B cell (primary cell): ENCODE results near the gene EXOC3. TPM values are rescaled to one million over a fixed set of nuclear protein-coding genes. Genes with fewer than 3 reads are reported as not detected.

Experiments used
- ATAC-seq: fragments of 200-7000 bp; cut with Tn5 transposase; one replicate; pipeline ENCODE4 v1.10.0; 2021; ENCODE audit warnings: low read depth, mild to moderate bottlenecking, moderate number of reproducible peaks, moderate library complexity
- CTCF ChIA-PET: fragments of 350-600 bp; sonication (Branson Sonifier 250); formaldehyde crosslinking; loops from one replicate; lab custom pipeline; 2021; ENCODE audit warnings: antibody characterized with exemption, inconsistent platforms; lab: Charles Lee
- POLR2A ChIA-PET: fragments of 350-600 bp; sonication (Branson Sonifier 250); formaldehyde crosslinking; loops from one replicate; lab custom pipeline; 2021; ENCODE audit warnings: antibody characterized with exemption; lab: Charles Lee
- DNase-seq: peaks from one replicate; pipeline ENCODE4 v3.0.0; 2013
- H2AFZ ChIP-seq: 2 replicates; pipeline ENCODE4 v1.6.1; 2012; ENCODE audit warnings: mild to moderate bottlenecking, low read depth, low read length; ENCODE audit not compliant: insufficient read depth, poor library complexity, severe bottlenecking
- H3K27ac ChIP-seq, 2 donors: 1 replicate in 1 of 2; 2 replicates in 1 of 2; pipeline ENCODE4 v1.5.1; 2012 to 2013; ENCODE audit warnings: low read length in 2 of 2, mild to moderate bottlenecking in 2 of 2, moderate library complexity in 1 of 2
- H3K27me3 ChIP-seq, 4 experiments: fragments of 200-600 bp in 1 of 4; sonication (generic) in 1 of 4; replicated peaks in 1 of 4; 1 replicate in 2 of 4; 2 replicates in 2 of 4; pipeline versions ENCODE4 v1.6.1 to v1.7.0; 2013 to 2016; ENCODE audit warnings: low read length in 3 of 4, mild to moderate bottlenecking in 2 of 4, mixed read lengths in 1 of 4, moderate library complexity in 1 of 4; ENCODE audit not compliant: insufficient read depth in 4 of 4, control insufficient read depth in 3 of 4; ENCODE audit errors: control extremely low read depth in 1 of 4
- H3K36me3 ChIP-seq, 2 experiments: replicated peaks in 1 of 2; 1 replicate in 1 of 2; 2 replicates in 1 of 2; pipeline versions ENCODE4 v1.6.1 to v1.7.1; 2013; ENCODE audit warnings: low read length in 1 of 2; ENCODE audit not compliant: insufficient read depth in 2 of 2, control insufficient read depth in 1 of 2; ENCODE audit errors: control extremely low read depth in 1 of 2, extremely low read depth in 1 of 2
- H3K4me1 ChIP-seq, 2 donors: fragments of 200-600 bp in 1 of 2; sonication (generic) in 1 of 2; 1 replicate in 1 of 2; 2 replicates in 1 of 2; pipeline versions ENCODE4 v1.5.1 to v1.6.1; 2013 to 2017; ENCODE audit warnings: low read length in 2 of 2; ENCODE audit not compliant: control insufficient read depth in 2 of 2, insufficient read depth in 2 of 2
- H3K4me2 ChIP-seq: replicated peaks from 2 replicates; pipeline ENCODE3; 2012; ENCODE audit warnings: mild to moderate bottlenecking, low read depth, low read length; ENCODE audit not compliant: poor library complexity, severe bottlenecking
- H3K4me3 ChIP-seq, 5 experiments: fragments of 200-600 bp in 1 of 5; sonication (generic) in 1 of 5; 1 replicate in 3 of 5; 2 replicates in 2 of 5; pipeline versions ENCODE4 v1.5.1 to v1.7.0; 2011 to 2016; ENCODE audit warnings: low read length in 4 of 5, mild to moderate bottlenecking in 4 of 5, low read depth in 2 of 5, control low read depth in 1 of 5, moderate library complexity in 1 of 5; ENCODE audit not compliant: insufficient read depth in 1 of 5; ENCODE audit errors: control extremely low read depth in 1 of 5, extremely low read depth in 1 of 5
- H3K79me2 ChIP-seq: fragments of 200-600 bp; sonication (generic); one replicate; pipeline ENCODE4 v1.6.0; 2016; ENCODE audit warnings: low read length; ENCODE audit not compliant: control insufficient read depth, insufficient read depth
- H3K9ac ChIP-seq: fragments of 200-600 bp; sonication (generic); 2 replicates; pipeline ENCODE4 v1.6.1; 2017; ENCODE audit warnings: mild to moderate bottlenecking, low read length, moderate library complexity
- H3K9me3 ChIP-seq, 3 donors: one replicate each; pipeline versions ENCODE4 v1.6.1 to v1.7.1; 2013; ENCODE audit warnings: low read length in 2 of 3; ENCODE audit not compliant: control insufficient read depth in 2 of 3, insufficient read depth in 1 of 3; ENCODE audit errors: control extremely low read depth in 1 of 3
- H4K20me1 ChIP-seq: 2 replicates; pipeline ENCODE4 v1.6.0; 2012; ENCODE audit warnings: mild to moderate bottlenecking, low read length; ENCODE audit not compliant: insufficient read depth, control insufficient read depth, poor library complexity, severe bottlenecking
- H3K27ac Mint-ChIP-seq: one replicate; pipeline ENCODE4 v1.8.0; 2021; ENCODE audit warnings: mixed read lengths
- H3K27me3 Mint-ChIP-seq: one replicate; pipeline ENCODE4 v1.8.0; 2021; ENCODE audit warnings: mixed read lengths
- H3K4me1 Mint-ChIP-seq: one replicate; pipeline ENCODE4 v1.8.0; 2021; ENCODE audit warnings: mixed read lengths
- H3K4me3 Mint-ChIP-seq: one replicate; pipeline ENCODE4 v1.8.0; 2021; ENCODE audit warnings: mixed read lengths
- H3K9me3 Mint-ChIP-seq: one replicate; pipeline ENCODE4 v1.8.0; 2022; ENCODE audit warnings: mixed read lengths; ENCODE audit not compliant: insufficient read depth
- CTCF ChIP-seq: fragments of 200-600 bp; IDR thresholded peaks from one replicate; pipeline ENCODE4 v1.8.0; 2022; ENCODE audit warnings: antibody characterized with exemption, mild to moderate bottlenecking
- EZH2 ChIP-seq: IDR thresholded peaks from 2 replicates; pipeline ENCODE4 v1.6.1; 2012; ENCODE audit warnings: borderline replicate concordance, low read depth, mild to moderate bottlenecking, moderate library complexity, low read length; ENCODE audit not compliant: insufficient read depth, poor library complexity, severe bottlenecking
- WGBS: methylation state at CpG from one replicate; pipeline ENCODE4 v1.1.5; 2013; ENCODE audit warnings: missing lambda C conversion rate; ENCODE audit not compliant: insufficient coverage; 5-methylcytosine and 5-hydroxymethylcytosine counted together
- intact Hi-C: fragments of 100-400 bp; cut with micrococcal nuclease; formaldehyde crosslinking; loops from one replicate; pipeline ENCODE4 v1.10.0; 2022
- polyA plus RNA-seq: library from polyadenylated mRNA; depleted of rRNA; stranded (reverse); fragments of >200 nt; gene quantifications from 2 replicates; pipeline ENCODE4 v1.2.3, GENCODE V29; 2012
- total RNA-seq, 2 donors: library from RNA; stranded (reverse); fragments of 120-200 nt in 1 of 2; gene quantifications; 1 replicate in 1 of 2; 2 replicates in 1 of 2; pipeline versions ENCODE4 v1.2.3 to v1.2.4, GENCODE V29; 2013 to 2022

EXOC3 gene
- total and polyA plus RNA-seq, 2 donors (not counting 1 experiment from before 2014, with no cell fraction given), result 44.0 to 97.1 TPM

GRCh38 chr5:462051-462481 is 19.1 kb downstream of the EXOC3 start:
- H3K36me3 ChIP-seq, result peaks cover 0 to 59% of the 10 kb centered on the region in 2 experiments

More at GRCh38 chr5:462051-462481, 19.1 kb downstream of the EXOC3 start:
- DNase-seq (no peak), ATAC-seq (no peak)
- no peak overlapping the region for H3K9ac ChIP-seq
- no peak overlapping the region for H3K4me2 ChIP-seq
- H4K20me1 ChIP-seq, result peaks cover 35% of the 10 kb centered on the region
- over 99% methylated on average over 23 of the region's 24 CpGs for WGBS
- Mint-ChIP-seq H3K4me1 (peaks cover 18% of the 10 kb centered on the region), H3K4me3 (no peak overlapping the region), H3K9me3 (no peaks in the 10 kb centered on the region), H3K27ac (no peak overlapping the region), H3K27me3 (no peaks in the 10 kb centered on the region)
- no peak overlapping the region for H2AFZ ChIP-seq
- peaks cover 18% of the 10 kb centered on the region for H3K79me2 ChIP-seq
- intact Hi-C loops, result no loop called here
- TF ChIP-seq EZH2 (no peak), CTCF (no peak)
- no peak overlapping the region for H3K27ac ChIP-seq
- POLR2A ChIA-PET, result interaction anchor here (0.7 kb wide), 1 partner anchor 18 kb away, joined by 8 read pairs; no protein-coding TSS in a partner anchor
- H3K4me1 ChIP-seq, result peaks cover 16 to 21% of the 10 kb centered on the region in 2 donors
- no peak overlapping the region for H3K4me3 ChIP-seq
- peaks cover 0 to 15% (median 0%) of the 10 kb centered on the region in 3 donors for H3K9me3 ChIP-seq
- no peaks in the 10 kb centered on the region for H3K27me3 ChIP-seq
- CTCF ChIA-PET, result no interaction called here
